Dedifferentiated amniotic fluid mesenchymal stem cell (primary cell): ENCODE results near the gene TMEM186.
A peak's percentile ranks its signal among the peaks of the same experiment; 100 is the strongest.
"Not testable (repeated sequence)": the region's sequence is repeated elsewhere in the genome, so short reads cannot be mapped to it uniquely, and the experiment has no call there.

Experiments used
- DNase-seq: peaks from one replicate; pipeline ENCODE4 v3.0.0-alpha.2; 2016; ENCODE audit errors: extremely low spot score

TMEM186 gene

GRCh38 chr16:8797364-8798173 lies at the start of gene TMEM186, which contains the start of gene PMM2:
Gene TMEM186 (minus strand): TSS chr16:8797639. CDS start chr16:8797614, 25 bp downstream.
Gene PMM2 (plus strand): TSS chr16:8797839. CDS start chr16:8797883, 44 bp downstream.
- peak; percentile 95 for DNase-seq

DNA sequence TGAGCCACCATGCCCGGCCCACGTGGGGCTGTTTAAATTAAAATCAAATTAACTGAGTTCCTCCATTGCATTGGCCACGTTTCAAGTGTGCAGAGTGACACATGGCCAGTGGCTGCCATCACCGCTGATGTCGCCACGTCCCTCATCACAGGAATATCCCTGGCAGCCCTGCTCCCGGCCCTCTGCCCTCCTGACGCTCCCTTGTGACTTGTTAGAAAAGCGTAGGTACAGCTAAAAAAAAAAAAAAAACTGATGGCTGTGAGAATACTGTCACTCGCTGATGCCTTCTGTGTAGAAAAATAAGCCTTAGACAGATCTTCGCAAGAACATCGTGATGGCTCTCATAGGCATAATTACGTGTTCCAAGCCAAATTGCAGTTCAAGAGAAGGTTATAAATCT lies 49.7 kb upstream of the TMEM186 start:
- no peak for DNase-seq

DNA sequence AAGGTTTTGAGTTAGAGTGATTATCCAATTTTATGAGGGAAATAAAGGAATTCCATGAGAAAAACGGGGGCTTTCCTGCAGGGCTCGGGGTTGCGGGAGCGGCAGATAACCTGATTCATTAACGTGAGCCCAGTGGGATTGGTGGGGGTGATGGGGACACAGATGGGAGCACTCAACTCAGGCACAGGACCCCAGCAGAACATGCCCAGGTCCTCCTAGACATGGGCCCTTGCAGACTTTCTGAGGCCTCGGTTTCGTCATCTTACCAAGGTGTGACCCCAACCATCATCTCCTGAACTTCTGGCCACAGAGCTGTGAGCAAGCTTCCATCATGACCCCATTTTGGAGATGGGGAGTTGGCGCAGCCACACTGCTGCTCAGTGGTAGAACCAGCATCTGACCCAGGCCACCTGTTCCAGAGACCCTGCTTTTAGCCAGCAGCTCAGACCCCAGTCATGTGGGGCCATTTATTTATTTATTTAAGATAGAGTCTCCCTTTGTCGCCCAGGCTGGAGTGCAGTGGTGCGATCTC lies 49.0 kb upstream of the TMEM186 start:
- peak; percentile 8 for DNase-seq

- DNase-seq: peak; percentile 10
These were observed 48.4 kb upstream of the TMEM186 start for GRCh38 chr16:8845699-8846298.

DNA sequence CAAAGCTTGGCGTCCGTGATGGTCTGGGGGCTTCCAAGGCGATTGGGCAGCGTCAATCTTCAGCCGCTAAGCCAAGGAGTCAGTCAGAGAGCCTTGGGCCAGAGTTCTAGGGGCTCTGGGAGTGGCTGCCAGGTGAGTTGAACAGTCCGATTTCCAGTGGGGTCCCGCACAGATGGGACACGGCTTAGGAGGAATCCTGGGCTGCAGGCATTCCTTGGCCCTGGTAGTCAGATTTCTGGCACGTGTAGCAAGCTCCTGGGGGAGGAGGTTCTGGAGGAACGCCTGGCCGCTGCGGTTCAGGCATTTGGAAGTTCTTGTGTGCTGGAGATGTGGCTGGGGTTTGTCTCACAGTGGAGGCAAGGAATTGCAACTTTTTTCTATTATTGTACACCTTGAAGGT lies 45.9 kb upstream of the TMEM186 start:
- not testable (repeated sequence) for DNase-seq

DNA sequence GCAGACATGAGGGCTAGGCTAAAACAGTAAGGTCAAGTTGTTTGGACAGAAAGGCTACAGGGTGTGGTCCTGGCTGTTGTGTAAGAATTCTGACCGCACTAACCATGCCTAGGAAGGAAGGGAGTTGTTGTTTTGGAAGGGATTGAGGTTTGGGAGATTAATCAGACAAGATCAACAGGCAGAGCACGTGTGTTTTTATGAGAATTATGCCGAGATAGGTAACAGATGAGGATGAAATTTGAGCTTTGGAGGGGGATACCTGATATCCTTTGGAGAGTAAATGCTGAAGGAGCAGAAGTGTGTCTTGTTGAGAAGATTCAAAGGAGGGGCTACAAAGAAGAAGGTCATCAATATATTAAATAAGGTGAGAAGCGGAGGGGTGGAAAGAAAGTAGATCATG lies 44.6 kb upstream of the TMEM186 start:
- DNase-seq: not testable (repeated sequence)

DNA sequence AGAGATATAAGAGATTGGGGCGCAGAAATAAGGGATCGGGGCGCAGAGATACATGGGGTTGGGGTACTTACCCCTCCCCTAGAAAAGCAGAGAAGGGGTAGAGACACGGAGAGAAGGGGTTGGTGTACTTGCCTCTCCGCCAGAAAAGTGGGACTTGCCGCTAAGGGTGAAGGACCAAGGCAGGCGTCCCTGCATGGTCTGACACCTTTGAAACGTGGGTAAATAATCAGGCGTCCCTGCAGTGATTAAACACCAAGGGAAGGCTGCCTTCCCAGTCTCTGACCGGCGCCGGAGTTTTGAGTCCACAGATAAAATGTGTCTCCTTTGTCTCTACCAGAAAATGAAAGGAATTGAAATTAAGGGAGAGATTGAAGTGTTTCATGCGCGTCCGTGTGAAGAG lies 40.2 kb upstream of the TMEM186 start:
- not testable (repeated sequence) for DNase-seq

DNA sequence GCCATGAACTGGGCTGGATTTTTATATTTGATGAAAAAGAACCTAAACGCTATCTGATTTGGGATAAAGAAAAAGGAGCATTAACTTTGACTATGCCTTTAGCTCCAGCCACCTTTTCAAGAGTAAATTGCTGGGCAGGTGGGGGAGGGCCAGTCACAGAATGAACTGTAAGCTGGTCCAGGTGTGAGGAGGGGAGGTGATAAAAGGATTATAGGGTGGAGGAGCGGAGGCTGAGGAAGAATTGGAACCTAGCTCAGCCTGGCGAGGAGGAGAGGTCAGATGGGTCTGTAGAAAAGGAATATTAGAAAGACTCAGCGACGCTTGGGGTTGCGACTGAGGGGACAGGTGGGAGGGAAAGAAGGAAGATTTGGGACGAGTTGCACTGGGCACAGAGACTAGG lies 39.4 kb upstream of the TMEM186 start:
- not testable (repeated sequence) for DNase-seq

DNA sequence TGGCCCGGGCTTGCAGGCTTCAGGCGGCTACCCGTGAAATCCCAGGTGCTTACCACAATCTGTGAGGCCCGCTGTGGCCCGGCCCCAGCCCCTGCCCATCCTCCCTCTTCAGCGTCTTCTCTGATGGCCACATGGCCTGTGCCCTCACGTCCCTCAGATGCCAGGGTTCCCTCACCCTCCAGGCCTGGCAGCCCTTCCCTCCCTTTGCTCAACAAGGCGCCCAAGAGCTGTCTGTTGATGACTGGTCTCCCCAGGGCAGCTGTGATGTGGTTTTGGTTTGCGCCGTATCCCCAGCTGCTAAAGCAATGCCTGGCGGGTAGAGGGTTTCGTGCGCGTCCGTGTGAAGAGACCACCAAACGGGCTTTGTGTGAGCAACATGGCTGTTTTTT lies 35.3 kb upstream of the TMEM186 start:
- no peak for DNase-seq

DNA sequence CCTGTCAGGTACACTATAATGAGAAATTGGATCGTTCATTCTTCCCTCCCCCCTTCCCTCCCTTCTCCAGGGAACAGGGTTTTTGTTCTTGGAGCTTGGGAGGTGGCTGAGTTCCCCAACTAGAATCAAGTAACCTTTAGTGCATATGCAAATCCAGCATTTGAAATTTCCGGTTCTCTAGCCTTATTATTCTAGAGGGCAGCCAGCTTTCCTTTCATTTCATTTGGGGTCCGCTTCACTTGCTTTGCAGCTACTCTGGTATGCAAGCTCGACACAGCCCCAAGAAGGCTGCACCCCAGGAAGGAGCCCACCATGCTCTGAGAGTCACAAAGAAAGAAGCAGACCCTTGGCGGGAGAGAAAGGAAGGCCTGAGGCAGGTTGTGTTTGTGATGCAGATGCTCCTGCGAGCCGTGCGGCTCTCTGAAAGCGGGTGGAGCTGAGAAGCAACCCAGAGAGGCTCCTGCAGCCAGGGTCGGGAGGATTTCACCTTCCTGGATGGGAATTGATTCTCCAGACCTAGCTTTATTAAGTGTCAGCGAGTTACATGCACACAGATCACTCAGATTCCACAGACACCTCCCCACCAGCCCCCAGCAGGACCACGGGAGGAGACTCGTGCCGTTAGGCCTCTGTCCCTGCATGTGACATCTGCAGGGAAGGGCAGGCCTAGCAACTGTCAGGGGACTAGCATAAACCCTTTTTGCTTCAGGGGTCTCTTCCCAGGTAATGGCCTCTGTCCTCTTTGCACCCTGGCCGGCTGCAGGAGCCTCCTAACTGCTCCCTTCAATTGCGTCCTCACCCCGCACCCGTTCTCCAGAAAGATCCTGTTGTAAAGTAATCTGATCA lies 34.7 kb upstream of the TMEM186 start:
- no peak for DNase-seq

DNA sequence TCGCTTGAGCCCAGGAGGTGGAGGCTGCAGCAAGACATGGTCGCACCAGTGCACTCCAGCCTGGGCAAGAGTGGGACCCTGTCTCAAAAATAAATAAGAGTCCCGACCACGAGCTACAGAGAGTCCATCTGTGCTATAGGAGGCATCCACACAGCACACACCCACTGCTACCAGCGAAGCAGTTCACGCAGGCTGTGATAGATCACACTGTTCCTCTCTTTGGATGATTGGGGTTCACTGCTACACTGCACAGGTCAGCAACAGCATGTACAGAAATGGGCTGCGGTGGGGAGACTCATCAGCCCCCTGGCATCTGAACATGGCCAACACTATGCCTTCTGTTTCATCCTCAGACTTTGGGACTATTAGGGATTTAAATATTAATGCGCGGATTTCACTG lies 34.0 kb upstream of the TMEM186 start:
- DNase-seq: no peak

DNA sequence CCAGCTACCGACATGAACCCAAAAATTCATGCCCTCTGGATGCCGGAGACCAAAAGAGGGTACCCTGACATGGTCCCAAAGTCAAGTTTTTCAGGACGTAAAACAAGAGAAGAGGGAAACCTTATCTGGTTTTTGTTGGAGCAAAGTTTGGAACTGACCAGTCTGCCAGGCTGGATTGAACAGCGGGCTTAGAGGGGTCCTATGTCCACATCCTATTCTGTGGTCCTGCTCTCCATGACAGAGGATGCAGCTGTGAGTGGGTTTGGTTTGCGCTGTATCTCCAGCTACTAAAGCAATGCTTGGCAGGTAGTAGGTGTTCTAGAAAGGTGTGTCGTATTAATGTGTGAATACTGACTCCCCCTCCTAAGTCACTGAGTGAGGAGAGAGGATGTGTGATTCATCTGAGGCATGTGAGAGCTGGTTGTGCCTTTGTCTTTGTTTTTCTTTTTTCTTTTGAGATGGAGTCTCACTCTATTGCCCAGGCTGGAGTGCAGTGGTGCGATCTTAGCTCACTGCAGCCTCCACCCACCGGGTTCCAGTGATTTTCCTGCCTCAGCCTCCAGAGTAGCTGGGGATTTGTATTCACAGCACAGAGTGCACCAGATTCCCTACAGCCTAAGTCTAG lies 31.2 kb upstream of the TMEM186 start:
- no peak for DNase-seq

GRCh38 chr16:8826278-8826879 lies 28.9 kb upstream of the TMEM186 start:
- no peak for DNase-seq

- no peak for DNase-seq
These were observed 25.0 kb upstream of the TMEM186 start for GRCh38 chr16:8822403-8822802.

DNA sequence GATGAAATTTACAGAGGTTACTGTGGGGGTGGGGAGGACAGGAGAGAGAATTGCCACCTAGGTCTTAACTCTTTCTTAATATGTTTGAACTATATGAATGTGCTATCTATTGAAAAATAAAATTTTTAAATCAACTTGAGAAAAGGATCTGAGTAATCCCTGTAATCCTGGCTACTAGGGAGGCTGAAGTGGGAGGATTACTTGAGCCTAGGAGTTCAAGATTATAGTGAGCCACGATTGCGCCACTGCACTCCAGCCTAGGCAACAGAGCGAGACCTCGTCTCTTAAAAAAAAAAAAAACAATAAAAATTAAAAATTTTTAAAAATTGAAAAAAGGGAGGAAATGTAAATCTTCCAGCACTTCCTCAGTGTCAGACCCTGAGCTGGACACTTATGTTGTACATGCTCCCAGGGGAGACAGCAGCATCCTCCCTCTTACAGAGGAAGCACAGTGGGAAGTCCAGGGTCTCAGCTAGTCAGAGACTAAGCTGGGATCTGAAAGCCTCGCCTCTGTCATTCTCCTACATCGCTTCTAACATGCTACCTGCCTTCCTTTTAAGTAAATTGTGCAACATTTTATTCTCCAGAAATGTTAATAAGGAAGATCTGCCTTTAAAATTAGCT lies 22.1 kb upstream of the TMEM186 start:
- no peak for DNase-seq

GRCh38 chr16:8818504-8819270 lies 21.2 kb upstream of the TMEM186 start:
- no peak for DNase-seq

GRCh38 chr16:8816967-8817655 lies 19.7 kb upstream of the TMEM186 start:
- no peak for DNase-seq

- no peak for DNase-seq
These were observed 16.8 kb upstream of the TMEM186 start for GRCh38 chr16:8814095-8814806.
